Thoracic aorta (tissue), 2 donors: ENCODE measurements around the gene TOR1A. TPM values are rescaled to one million over a fixed set of nuclear protein-coding genes. Genes with fewer than 3 reads are reported as not detected.

Experiments
- ATAC-seq: fragments of 150-250 bp; one replicate; pipeline ENCODE4 v1.8.0; 2017; ENCODE audit warnings: low read depth; ENCODE audit not compliant: insufficient number of reproducible peaks, low FRiP score
- DNase-seq: peaks from one replicate; pipeline ENCODE4 v3.0.0-alpha.2; 2020; ENCODE audit warnings: low spot score
- H3K27ac ChIP-seq, 2 donors: fragments of 200-600 bp; sonication (generic); 1 replicate in 1 of 2; 2 replicates in 1 of 2; pipeline ENCODE4 v1.5.1; 2016; ENCODE audit warnings: mild to moderate bottlenecking in 2 of 2, moderate library complexity in 2 of 2
- H3K27me3 ChIP-seq: fragments of 200-600 bp; sonication (generic); replicated peaks from 2 replicates; pipeline ENCODE4 v1.6.0; 2016; ENCODE audit warnings: mild to moderate bottlenecking; ENCODE audit not compliant: insufficient read depth
- H3K36me3 ChIP-seq: fragments of 200-600 bp; sonication (generic); one replicate; pipeline ENCODE4 v1.5.1; 2016
- H3K4me1 ChIP-seq, 2 donors: fragments of 200-600 bp; sonication (generic); 1 replicate in 1 of 2; 2 replicates in 1 of 2; pipeline versions ENCODE4 v1.5.1 to v1.6.0; 2016; ENCODE audit warnings: low read depth in 2 of 2, mild to moderate bottlenecking in 1 of 2; ENCODE audit not compliant: control insufficient read depth in 1 of 2
- H3K4me3 ChIP-seq: fragments of 200-600 bp; sonication (generic); 2 replicates; pipeline ENCODE4 v1.5.1; 2016; ENCODE audit warnings: mild to moderate bottlenecking
- H3K9me3 ChIP-seq: fragments of 200-600 bp; sonication (generic); 2 replicates; pipeline ENCODE4 v1.5.1; 2016
- total RNA-seq, 2 donors: library from RNA; depleted of rRNA; stranded (reverse); fragments of >200 nt; gene quantifications; one replicate each; pipeline versions ENCODE4 v1.1.0 to v1.2.3, GENCODE V29; 2016
- TF ChIP-seq, protein P1 (sequence below): fragments of 200-600 bp; sonication (generic); IDR thresholded peaks from one replicate; pipeline ENCODE4 v1.5.1; 2019; ENCODE audit warnings: antibody characterized with exemption

The TOR1A gene
- total RNA-seq, 2 donors from 2014 or later, result 36.1 to 39.3 TPM

GRCh38 chr9:129851821-129852220 lies 27.9 kb upstream of the TOR1A start:
- Histone ChIP-seq H3K27ac (peak overlapping the region; percentile 76 to 90), H3K36me3 (peaks cover 14% of the 10 kb centered on the region), H3K4me3 (no peak overlapping the region), H3K9me3 (no peaks in the 10 kb centered on the region), H3K4me1 (peaks cover 39 to 71% of the 10 kb centered on the region in 2 donors), H3K27me3 (no peaks in the 10 kb centered on the region)
- ATAC-seq (no peak), DNase-seq (no peak)
- TF ChIP-seq, protein P1, sequence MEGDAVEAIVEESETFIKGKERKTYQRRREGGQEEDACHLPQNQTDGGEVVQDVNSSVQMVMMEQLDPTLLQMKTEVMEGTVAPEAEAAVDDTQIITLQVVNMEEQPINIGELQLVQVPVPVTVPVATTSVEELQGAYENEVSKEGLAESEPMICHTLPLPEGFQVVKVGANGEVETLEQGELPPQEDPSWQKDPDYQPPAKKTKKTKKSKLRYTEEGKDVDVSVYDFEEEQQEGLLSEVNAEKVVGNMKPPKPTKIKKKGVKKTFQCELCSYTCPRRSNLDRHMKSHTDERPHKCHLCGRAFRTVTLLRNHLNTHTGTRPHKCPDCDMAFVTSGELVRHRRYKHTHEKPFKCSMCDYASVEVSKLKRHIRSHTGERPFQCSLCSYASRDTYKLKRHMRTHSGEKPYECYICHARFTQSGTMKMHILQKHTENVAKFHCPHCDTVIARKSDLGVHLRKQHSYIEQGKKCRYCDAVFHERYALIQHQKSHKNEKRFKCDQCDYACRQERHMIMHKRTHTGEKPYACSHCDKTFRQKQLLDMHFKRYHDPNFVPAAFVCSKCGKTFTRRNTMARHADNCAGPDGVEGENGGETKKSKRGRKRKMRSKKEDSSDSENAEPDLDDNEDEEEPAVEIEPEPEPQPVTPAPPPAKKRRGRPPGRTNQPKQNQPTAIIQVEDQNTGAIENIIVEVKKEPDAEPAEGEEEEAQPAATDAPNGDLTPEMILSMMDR, result no peak

- no peaks in the 10 kb centered on the region for H3K27me3 ChIP-seq
- H3K9me3 ChIP-seq, result no peaks in the 10 kb centered on the region
- peak overlapping the region; percentile 90 to 93 for H3K27ac ChIP-seq
- peaks cover 14% of the 10 kb centered on the region for H3K36me3 ChIP-seq
- peak; percentile 77 for ATAC-seq
- TF ChIP-seq, protein P1, result no peak
- no peak overlapping the region for H3K4me3 ChIP-seq
- no peak for DNase-seq
- H3K4me1 ChIP-seq, result peaks cover 32 to 62% of the 10 kb centered on the region in 2 donors
These were observed 27.1 kb upstream of the TOR1A start for GRCh38 chr9:129850821-129851550.

GRCh38 chr9:129849901-129850300 lies 26.0 kb upstream of the TOR1A start:
- peaks cover 14% of the 10 kb centered on the region for H3K36me3 ChIP-seq

GRCh38 chr9:129848712-129849441 lies 24.9 kb upstream of the TOR1A start:
- Histone ChIP-seq H3K27me3 (no peaks in the 10 kb centered on the region), H3K36me3 (peaks cover 14% of the 10 kb centered on the region), H3K4me3 (no peak overlapping the region), H3K4me1 (peaks cover 27 to 47% of the 10 kb centered on the region in 2 donors), H3K27ac (peak overlapping the region; percentile 90 to 93), H3K9me3 (no peaks in the 10 kb centered on the region)
- TF ChIP-seq, protein P1, result no peak
- ATAC-seq (no peak), DNase-seq (no peak)

More at GRCh38 chr9:129849901-129850300, 26.0 kb upstream of the TOR1A start:
- H3K27me3 ChIP-seq, result no peaks in the 10 kb centered on the region
- H3K4me1 ChIP-seq, result peaks cover 27 to 54% of the 10 kb centered on the region in 2 donors
- H3K4me3 ChIP-seq, result no peak overlapping the region
- TF ChIP-seq, protein P1, result no peak
- H3K27ac ChIP-seq, result peak overlapping the region; percentile 90 to 93
- ATAC-seq, result no peak
- no peak for DNase-seq
- no peaks in the 10 kb centered on the region for H3K9me3 ChIP-seq

- ATAC-seq (no peak), DNase-seq (no peak)
- no peak overlapping the region for H3K4me3 ChIP-seq
- H3K27ac ChIP-seq, result no peak overlapping the region
- no peaks in the 10 kb centered on the region for H3K27me3 ChIP-seq
- TF ChIP-seq, protein P1, result no peak
- no peaks in the 10 kb centered on the region for H3K36me3 ChIP-seq
- H3K9me3 ChIP-seq, result no peaks in the 10 kb centered on the region
- peaks cover 21 to 26% of the 10 kb centered on the region in 2 donors for H3K4me1 ChIP-seq
These were observed 21.4 kb upstream of the TOR1A start for GRCh38 chr9:129845373-129845772.
